Left lung (tissue), 10 donors: Measurements from ENCODE around the gene SERPINI2. TPM values are rescaled to one million over a fixed set of nuclear protein-coding genes. Genes with fewer than 3 reads are reported as not detected.

Source experiments
- ATAC-seq: fragments of 200-7000 bp; cut with Tn5 transposase; one replicate; pipeline ENCODE4 v1.9.1; 2020; ENCODE audit warnings: moderate library complexity
- DNase-seq, 4 donors: peaks; one replicate each; pipeline ENCODE4 v3.0.0-alpha.2; 2013 to 2020
- H3K27ac ChIP-seq, 2 donors: fragments of 200-600 bp; sonication (generic) in 1 of 2; one replicate each; pipeline versions ENCODE4 v1.5.0 to v1.8.0; 2020 to 2021
- H3K27me3 ChIP-seq, 2 donors: fragments of 200-600 bp; sonication (generic) in 1 of 2; one replicate each; pipeline versions ENCODE4 v1.5.0 to v1.8.0; 2020 to 2021
- H3K36me3 ChIP-seq, 2 donors: fragments of 200-600 bp; sonication (generic) in 1 of 2; one replicate each; pipeline versions ENCODE4 v1.5.0 to v1.8.0; 2020 to 2021
- H3K4me1 ChIP-seq, 2 donors: fragments of 200-600 bp; one replicate each; pipeline ENCODE4 v1.8.0; 2021
- H3K4me3 ChIP-seq, 2 donors: fragments of 200-600 bp; sonication (generic) in 1 of 2; one replicate each; pipeline versions ENCODE4 v1.5.0 to v1.8.0; 2020 to 2021; ENCODE audit warnings: mild to moderate bottlenecking in 1 of 2
- H3K9me3 ChIP-seq, 2 donors: fragments of 200-600 bp; sonication (generic) in 1 of 2; one replicate each; pipeline versions ENCODE4 v1.5.0 to v1.8.0; 2020 to 2021
- CTCF ChIP-seq, 2 donors: fragments of 200-600 bp; sonication (generic) in 1 of 2; IDR thresholded peaks; one replicate each; pipeline versions ENCODE4 v1.5.0 to v1.8.0; 2021; ENCODE audit warnings: antibody characterized with exemption in 2 of 2
- intact Hi-C, 2 donors: fragments of 100-400 bp; cut with DNase I; formaldehyde crosslinking; loops; one replicate each; pipeline versions ENCODE4 v1.11.2 to v1.14.2; 2022
- polyA plus RNA-seq, 6 donors: library from polyadenylated mRNA; unstranded; fragments of 120-200 nt; gene quantifications; one replicate each; pipeline ENCODE4 v1.2.1, GENCODE V29; 2013; ENCODE audit not compliant: insufficient read length in 6 of 6
- total RNA-seq, 2 donors: library from RNA; stranded (reverse); fragmentation: NEBNext Ultra II Directional; extraction: Animal tissue kit (Norgen Biotek cat#: 25700); gene quantifications; one replicate each; pipeline ENCODE4 v1.2.1, GENCODE V29; 2021
- donor health status: DM: no; HTN: yes; CAD: no.
- donor health status: DM: no; HTN: no; CAD: no.

The SERPINI2 gene
- total and polyA plus RNA-seq, 8 donors = 0.59 to 2.3 (median 1.9) TPM; not detected in 1

- no peaks in the 10 kb centered on the region for H3K36me3 ChIP-seq
Observed at GRCh38 chr3:167501941-167502340, 28.1 kb upstream of the SERPINI2 start.

GRCh38 chr3:167497903-167498302 is 24.1 kb upstream of the SERPINI2 start:
- no peaks in the 10 kb centered on the region for H3K36me3 ChIP-seq
- H3K4me3 ChIP-seq = no peak overlapping the region
- intact Hi-C loops = no loop called here
- no peaks in the 10 kb centered on the region for H3K27me3 ChIP-seq
- TF ChIP-seq CTCF (IDR thresholded peaks at IDR 0.05) = no peak
- no peaks in the 10 kb centered on the region for H3K9me3 ChIP-seq
- DNase-seq (peak in 1 of 4 donors; percentile 23), ATAC-seq (no peak)
- no peak overlapping the region for H3K27ac ChIP-seq
- no peaks in the 10 kb centered on the region for H3K4me1 ChIP-seq

More at GRCh38 chr3:167501941-167502340, 28.1 kb upstream of the SERPINI2 start:
- no peak overlapping the region for H3K27ac ChIP-seq
- ATAC-seq (no peak), DNase-seq (no peak)
- H3K27me3 ChIP-seq = no peaks in the 10 kb centered on the region
- intact Hi-C loops = no loop called here
- H3K4me1 ChIP-seq = no peaks in the 10 kb centered on the region
- no peak overlapping the region for H3K4me3 ChIP-seq
- no peaks in the 10 kb centered on the region for H3K9me3 ChIP-seq
- TF ChIP-seq CTCF (IDR thresholded peaks at IDR 0.05) = no peak

GRCh38 chr3:167493244-167493643 is 19.4 kb upstream of the SERPINI2 start:
- no peaks in the 10 kb centered on the region for H3K4me1 ChIP-seq
- intact Hi-C loops = no loop called here
- no peaks in the 10 kb centered on the region for H3K27me3 ChIP-seq
- H3K27ac ChIP-seq = no peak overlapping the region
- no peaks in the 10 kb centered on the region for H3K36me3 ChIP-seq
- DNase-seq = no peak
- TF ChIP-seq CTCF (IDR thresholded peaks at IDR 0.05) = no peak
- no peaks in the 10 kb centered on the region for H3K9me3 ChIP-seq
- H3K4me3 ChIP-seq = no peak overlapping the region
- ATAC-seq = no peak

GRCh38 chr3:167491621-167492020 is 17.8 kb upstream of the SERPINI2 start:
- Histone ChIP-seq H3K36me3 (no peaks in the 10 kb centered on the region), H3K9me3 (no peaks in the 10 kb centered on the region), H3K27me3 (no peaks in the 10 kb centered on the region), H3K27ac (no peak overlapping the region), H3K4me3 (no peak overlapping the region), H3K4me1 (no peaks in the 10 kb centered on the region)
- intact Hi-C loops = no loop called here
- no peak for DNase-seq
- no peak for ATAC-seq
- TF ChIP-seq CTCF (IDR thresholded peaks at IDR 0.05) = no peak

GRCh38 chr3:167489571-167489970 is 15.7 kb upstream of the SERPINI2 start:
- no peak for ATAC-seq
- no peak overlapping the region for H3K4me3 ChIP-seq
- H3K27me3 ChIP-seq = no peaks in the 10 kb centered on the region
- intact Hi-C loops = no loop called here
- H3K9me3 ChIP-seq = no peaks in the 10 kb centered on the region
- DNase-seq = no peak
- no peaks in the 10 kb centered on the region for H3K4me1 ChIP-seq
- no peak overlapping the region for H3K27ac ChIP-seq
- no peak for TF ChIP-seq CTCF (IDR thresholded peaks at IDR 0.05)
- H3K36me3 ChIP-seq = no peaks in the 10 kb centered on the region
